ENCODE measurements around the gene CYBA.
A peak's percentile ranks its signal among the peaks of the same experiment; 100 is the strongest.

Gene CYBA

DNA sequence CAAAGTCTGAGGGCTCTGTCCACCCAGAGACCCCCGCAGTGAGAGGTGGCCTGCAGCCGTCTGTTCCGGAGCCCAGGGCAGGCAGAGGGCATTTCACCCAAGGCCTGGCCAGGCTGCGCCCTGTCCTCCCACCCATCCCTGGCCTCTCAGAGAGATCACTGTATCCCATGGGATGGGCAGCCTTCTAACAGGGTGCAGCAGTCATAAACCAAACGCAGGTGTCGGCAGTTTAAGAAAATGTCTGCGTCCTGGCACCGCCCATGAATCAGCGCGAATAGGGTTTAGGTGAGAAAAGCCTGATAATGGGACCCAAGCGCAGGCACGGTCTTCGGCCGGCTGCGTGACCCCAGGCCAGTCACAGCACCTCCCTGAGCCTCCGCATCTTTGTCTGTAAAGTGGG, 5.4 kb downstream of the CYBA start:
- no peak for DNase-seq (ENCODE audit: low spot score)

DNA sequence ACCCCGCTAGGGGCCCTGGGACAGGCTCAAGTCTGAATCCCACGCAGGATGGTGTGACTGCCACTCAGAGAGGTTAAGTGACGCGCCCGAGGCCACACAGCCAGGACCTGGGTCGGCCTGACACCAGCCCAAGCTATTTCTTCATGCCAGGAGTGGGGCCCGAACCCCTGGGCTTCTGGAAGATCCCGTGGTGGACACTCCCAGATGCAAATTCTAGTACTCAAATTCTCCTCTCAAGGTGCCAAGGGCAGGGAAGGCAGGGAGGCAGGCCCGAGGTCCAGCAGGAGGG, 7.3 kb downstream of the CYBA start:
- no peak for DNase-seq (ENCODE audit: low spot score)

DNA sequence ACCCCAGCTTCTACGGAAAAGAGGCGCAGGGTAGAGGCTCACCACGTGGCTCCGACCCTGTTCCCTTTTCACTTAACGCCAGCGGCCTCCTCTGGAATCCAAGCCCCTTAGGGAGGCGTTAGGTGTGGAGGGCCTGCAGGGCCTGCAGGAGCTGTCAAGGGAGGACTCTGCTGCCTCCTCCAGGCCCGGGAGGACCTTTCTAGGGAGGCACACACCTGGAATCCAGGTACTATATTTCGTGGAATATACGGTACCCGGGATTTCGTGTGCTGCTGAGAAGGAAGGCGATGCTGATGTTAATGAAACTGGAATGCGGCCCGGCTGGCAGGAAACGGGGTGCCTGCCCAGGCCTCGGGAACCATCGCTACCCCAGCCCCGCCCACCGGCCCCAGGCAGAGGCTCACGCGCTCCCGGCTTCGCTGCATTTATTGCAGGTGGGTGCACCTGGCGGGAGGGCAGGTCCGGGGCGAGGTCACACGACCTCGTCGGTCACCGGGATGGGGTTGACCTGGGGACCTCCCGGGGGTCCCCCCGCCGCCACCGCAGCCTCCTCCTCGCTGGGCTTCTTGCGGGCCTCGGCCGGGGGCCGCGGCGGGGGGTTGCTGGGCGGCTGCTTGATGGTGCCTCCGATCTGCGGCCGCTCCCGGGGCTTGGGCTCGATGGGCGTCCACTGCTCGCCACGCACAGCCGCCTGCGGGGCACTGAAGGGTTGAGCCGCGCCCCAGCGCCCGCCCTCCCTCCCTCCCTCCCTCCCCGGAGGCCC, 7.8 kb downstream of the CYBA start:
- DNase-seq (ENCODE audit: low spot score): no peak

DNA sequence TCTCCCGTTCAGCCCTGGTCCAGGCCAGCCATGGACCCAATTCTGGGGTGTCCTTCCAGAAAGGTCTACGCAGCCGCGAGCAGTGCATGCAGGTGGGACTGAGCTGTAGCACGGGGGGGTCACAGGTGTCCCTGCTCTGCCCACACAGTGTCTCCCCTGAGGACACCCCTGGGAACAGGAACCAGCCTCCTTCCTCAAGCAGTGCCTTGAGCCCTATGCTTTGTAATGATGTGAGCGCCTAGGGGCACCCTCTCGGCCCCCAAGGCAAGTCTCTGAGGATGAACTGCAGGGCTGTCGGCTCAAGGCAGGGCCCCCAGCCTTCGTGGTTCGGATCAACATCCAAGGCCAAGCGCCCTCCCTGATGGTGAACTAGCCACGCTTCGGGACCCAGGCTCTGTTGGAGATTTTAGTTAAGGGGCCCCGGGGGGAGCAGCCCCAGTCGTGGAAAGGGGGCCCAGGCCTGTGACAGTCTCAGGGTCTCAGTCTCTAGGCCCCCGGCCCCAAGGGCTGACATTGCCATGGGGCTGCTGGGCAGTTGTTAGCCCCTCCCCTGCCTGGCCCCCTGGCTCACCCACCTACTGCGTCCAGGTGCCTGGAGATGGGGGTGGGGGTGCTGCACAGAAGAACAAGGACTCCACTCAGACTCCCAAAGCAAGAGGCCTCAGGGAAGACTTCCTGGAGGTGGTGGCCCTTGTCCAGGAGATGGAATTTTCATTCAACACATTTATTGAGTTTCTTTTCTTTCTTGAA, 10.2 kb downstream of the CYBA start:
- DNase-seq (ENCODE audit: low spot score): no peak

- DNase-seq (ENCODE audit: low spot score): no peak
These were observed 10.8 kb downstream of the CYBA start for GRCh38 chr16:88640039-88640495.

GRCh38 chr16:88639231-88640038, 11.4 kb downstream of the CYBA start:
- peak; percentile 72 for DNase-seq (ENCODE audit: low spot score)

- no peak for DNase-seq (ENCODE audit: low spot score)
These were observed 12.3 kb downstream of the CYBA start, which contains the start of gene IL17C for GRCh38 chr16:88638323-88639230. IL17C (plus strand) TSS chr16:88638572; CDS start chr16:88638642, 70 bp downstream.

GRCh38 chr16:88636488-88637265, 14.2 kb downstream of the CYBA start:
- DNase-seq (ENCODE audit: low spot score): no peak

- no peak for DNase-seq (ENCODE audit: low spot score)
These were observed 15.1 kb downstream of the CYBA start for GRCh38 chr16:88635671-88636319.

DNA sequence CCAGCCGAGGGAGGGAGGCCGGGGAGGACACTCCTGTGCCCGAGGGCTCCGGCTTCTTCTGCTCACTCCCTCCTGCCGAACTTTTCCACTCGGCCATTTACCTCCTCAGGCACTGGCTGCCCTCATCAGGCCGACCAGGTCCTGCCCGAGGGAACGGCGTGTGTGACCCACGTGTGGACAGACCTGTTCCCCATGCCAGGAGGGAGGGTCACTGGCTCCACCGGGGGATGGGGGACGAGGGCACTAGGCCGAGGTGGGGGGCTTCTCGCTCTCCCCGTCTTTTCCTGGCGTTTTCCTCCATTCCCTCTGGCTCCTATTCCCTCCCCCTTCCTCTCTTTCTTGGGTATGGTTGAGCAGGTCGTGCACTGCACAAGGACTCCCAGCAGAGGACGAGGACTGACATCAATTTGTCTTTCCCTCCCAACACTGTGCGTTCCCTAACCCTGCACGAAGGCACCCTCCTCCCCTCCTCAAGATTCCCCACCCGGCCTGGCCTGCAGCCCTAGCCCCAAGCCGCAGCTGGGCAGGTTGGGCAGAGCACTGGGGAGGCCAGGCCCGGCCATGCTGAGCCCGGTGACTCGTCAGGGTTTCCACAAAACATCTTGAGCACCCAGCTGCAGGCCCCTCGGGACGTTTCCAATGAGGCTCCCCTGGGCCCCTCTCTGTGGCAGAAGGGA, 15.7 kb downstream of the CYBA start:
- peak; percentile 28 for DNase-seq (ENCODE audit: low spot score)

DNA sequence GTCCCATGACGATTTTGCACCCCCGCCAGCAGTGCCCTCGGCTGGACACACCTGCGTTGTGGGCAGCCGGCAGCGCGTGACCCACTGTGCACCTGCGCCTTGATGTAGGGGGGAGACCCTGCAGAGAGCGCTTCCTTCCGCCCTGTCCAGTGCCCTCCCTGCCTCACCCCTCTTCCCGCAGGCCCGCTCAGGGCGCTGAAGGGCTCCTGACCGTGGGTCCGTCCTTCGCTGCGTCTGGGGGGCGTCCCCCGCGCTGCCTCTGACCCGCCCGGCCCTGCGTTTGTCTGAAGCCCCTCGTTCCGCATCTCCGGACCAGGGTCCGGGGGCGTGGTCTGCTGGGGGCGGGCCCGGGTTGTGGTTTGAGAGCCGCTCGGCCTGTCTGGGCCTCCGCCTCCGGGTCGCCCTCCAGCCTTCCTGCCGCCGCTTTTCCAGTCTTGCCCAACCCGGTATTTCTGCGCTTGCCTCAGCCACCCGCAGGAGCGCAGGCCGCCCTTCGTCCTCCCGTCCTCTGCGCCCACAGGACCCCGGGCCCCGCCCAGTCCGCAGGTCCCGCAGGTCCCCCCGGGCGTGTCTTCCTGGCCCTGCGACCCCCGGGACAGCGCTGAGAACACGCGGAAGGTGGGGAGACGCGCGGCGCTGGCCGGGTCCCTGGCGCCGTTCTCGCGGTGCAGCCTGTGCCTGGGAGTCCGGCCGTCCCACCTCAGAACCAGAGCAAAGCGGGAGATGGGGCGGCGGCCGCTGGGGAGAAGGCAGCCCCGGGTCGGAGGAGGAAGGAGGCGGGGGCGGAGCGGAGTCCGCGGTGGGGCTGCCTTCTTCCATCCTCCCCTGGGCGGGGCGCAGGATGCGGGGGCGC, 16.5 kb downstream of the CYBA start:
- peak; percentile 80 for DNase-seq (ENCODE audit: low spot score)

GRCh38 chr16:88633684-88634140, 17.1 kb downstream of the CYBA start:
- peak; percentile 52 for DNase-seq (ENCODE audit: low spot score)

GRCh38 chr16:88632587-88632930, 18.3 kb downstream of the CYBA start:
- DNase-seq (ENCODE audit: low spot score): no peak

GRCh38 chr16:88631920-88632586, 18.8 kb downstream of the CYBA start:
- DNase-seq (ENCODE audit: low spot score): no peak

DNA sequence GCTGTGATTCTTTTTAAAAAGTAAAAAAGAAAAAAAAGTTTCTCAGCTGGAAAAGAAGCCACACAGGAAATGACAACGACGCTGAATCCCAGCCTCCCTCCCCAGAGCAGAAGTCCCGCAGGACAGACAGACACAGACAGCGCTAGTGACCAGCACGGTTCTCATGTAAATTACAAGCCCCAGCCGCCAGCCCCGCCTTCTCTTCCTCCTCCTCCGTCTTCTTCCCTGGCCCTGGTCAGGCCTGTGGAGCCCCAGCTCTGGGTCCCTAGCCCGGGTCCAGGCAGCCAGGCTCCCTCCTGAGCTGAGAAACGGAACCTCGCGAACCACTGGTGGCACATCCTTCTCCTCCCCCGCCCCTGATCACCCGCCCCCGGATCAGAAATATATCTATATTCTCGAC, 19.5 kb downstream of the CYBA start:
- no peak for DNase-seq (ENCODE audit: low spot score)

DNA sequence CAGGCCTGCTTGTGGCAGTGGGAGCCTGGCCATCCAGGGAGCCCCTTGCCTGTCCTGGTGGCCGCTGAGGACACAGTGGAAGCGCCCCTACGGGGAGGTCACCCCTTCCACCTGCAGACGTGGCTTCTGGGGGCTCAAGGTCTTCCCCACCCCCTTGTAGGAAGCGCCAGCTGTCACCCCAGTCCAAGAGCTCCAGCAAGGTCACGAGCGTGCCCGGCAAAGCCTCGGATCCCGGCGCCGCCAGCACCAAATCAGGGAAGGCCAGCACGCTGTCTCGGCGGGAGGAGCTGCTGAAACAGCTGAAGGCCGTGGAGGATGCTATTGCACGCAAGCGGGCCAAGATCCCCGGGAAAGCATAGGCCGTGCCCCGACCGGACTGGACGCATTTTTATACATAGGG, 19.9 kb downstream of the CYBA start:
- no peak for DNase-seq (ENCODE audit: low spot score)

- no peak for DNase-seq (ENCODE audit: low spot score)
These were observed 20.4 kb downstream of the CYBA start for GRCh38 chr16:88630433-88630832.

DNA sequence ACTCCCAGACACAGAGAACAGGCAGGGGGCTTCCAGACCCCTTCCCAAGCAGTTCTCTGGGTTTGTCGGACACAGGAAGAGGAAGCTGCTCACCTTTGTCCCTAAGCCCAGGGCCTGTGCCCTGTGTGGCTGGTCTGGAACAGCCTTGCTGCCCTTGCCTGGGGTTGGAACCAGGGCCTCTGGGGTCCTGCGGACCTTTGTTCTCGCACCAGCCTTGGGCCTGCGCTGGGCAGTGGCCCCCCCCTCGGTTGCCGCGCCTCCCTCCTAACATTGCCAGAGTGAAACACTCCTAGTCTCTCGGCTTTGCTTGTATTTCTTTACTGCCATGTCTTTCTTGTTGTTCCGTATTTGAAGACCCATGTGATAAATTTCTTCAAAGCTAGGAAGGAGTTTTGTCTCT, 21.0 kb downstream of the CYBA start:
- no peak for DNase-seq (ENCODE audit: low spot score)

Measured in AG20443 (cell line).